MCF 10A (cell line): Measurements from ENCODE around the gene TUSC2. TPM values are rescaled to one million over a fixed set of nuclear protein-coding genes. Genes with fewer than 3 reads are reported as not detected.

Experiments used
- BruUV-seq: library from RNA; stranded (reverse); fragments of 400-500 nt; replicated peaks from 2 replicates; lab custom pipeline; 2021; lab: Mats Ljungman, UMichigan
- CTCF ChIA-PET: fragments of 300-600 bp; sonication (Branson Sonifier 250); formaldehyde crosslinking; extraction: SDS; loops from one replicate; lab custom pipeline; 2021; ENCODE audit warnings: antibody characterized with exemption, inconsistent platforms; lab: Yijun Ruan, JAX
- POLR2A ChIA-PET: fragments of 300-600, 350-650 bp; sonication (Branson Sonifier 250); formaldehyde crosslinking; extraction: SDS; loops from one replicate; lab custom pipeline; 2020; ENCODE audit warnings: antibody characterized with exemption, inconsistent platforms; lab: Yijun Ruan, JAX
- DNase-seq: peaks from one replicate; pipeline ENCODE4 v3.0.0-alpha.2; 2018; ENCODE audit not compliant: unreplicated experiment
- H3K27ac Mint-ChIP-seq: one replicate; pipeline ENCODE4 v1.8.0; 2022; ENCODE audit warnings: mild to moderate bottlenecking, low read depth, mixed read lengths; ENCODE audit not compliant: unreplicated experiment
- H3K27me3 Mint-ChIP-seq: one replicate; pipeline ENCODE4 v1.8.0; 2022; ENCODE audit warnings: mixed read lengths; ENCODE audit not compliant: insufficient read depth, unreplicated experiment
- H3K36me3 Mint-ChIP-seq: one replicate; pipeline ENCODE4 v1.8.0; 2022; ENCODE audit warnings: mild to moderate bottlenecking, moderate library complexity, mixed read lengths; ENCODE audit not compliant: insufficient read depth, unreplicated experiment
- H3K4me1 Mint-ChIP-seq: one replicate; pipeline ENCODE4 v1.8.0; 2022; ENCODE audit warnings: mixed read lengths; ENCODE audit not compliant: insufficient read depth, unreplicated experiment
- H3K4me3 Mint-ChIP-seq: one replicate; pipeline ENCODE4 v1.8.0; 2022; ENCODE audit warnings: mild to moderate bottlenecking, moderate library complexity, mixed read lengths; ENCODE audit not compliant: unreplicated experiment
- H3K9me3 Mint-ChIP-seq: one replicate; pipeline ENCODE4 v1.8.0; 2022; ENCODE audit warnings: mixed read lengths; ENCODE audit not compliant: unreplicated experiment
- CTCF ChIP-seq: fragments of 200-600 bp; IDR thresholded peaks from one replicate; pipeline ENCODE4 v1.8.0; 2022; ENCODE audit warnings: antibody characterized with exemption, mild to moderate bottlenecking; ENCODE audit not compliant: unreplicated experiment
- intact Hi-C: fragments of 100-400 bp; cut with micrococcal nuclease; formaldehyde crosslinking; loops from 2 replicates; pipeline ENCODE4 v1.14.1; 2022
- total RNA-seq: library from RNA; stranded (reverse); gene quantifications from 2 replicates; pipeline ENCODE4 v1.2.3, GENCODE V29; 2022

TUSC2 gene
- total RNA-seq, 1 experiment from 2014 or later: 14.5 TPM

- peak overlapping the region; percentile 91 for H3K27ac Mint-ChIP-seq
- H3K4me1 Mint-ChIP-seq: peaks cover 22% of the 10 kb centered on the region
- ChIA-PET POLR2A (interaction anchor here (0.6 to 4.9 kb wide), 28 partner anchors 8 to 1616 kb away, joined by 3 to 79 read pairs (median 5); partner anchors contain the start of genes CYB561D2, DCAF1, GNAI2 and HYAL2), CTCF (interaction anchor here (0.6 to 4.6 kb wide), 15 partner anchors 8 to 1675 kb away, joined by 3 to 40 read pairs (median 4); partner anchors contain the start of genes CYB561D2, HEMK1, HYAL3 and IFRD2)
- TSS peak; percentile 64 for BruUV-seq
- no peak for TF ChIP-seq CTCF
- DNase-seq: no peak
- peak overlapping the region; percentile 85 for H3K4me3 Mint-ChIP-seq
- no peaks in the 10 kb centered on the region for H3K9me3 Mint-ChIP-seq
- H3K27me3 Mint-ChIP-seq: no peaks in the 10 kb centered on the region
- peaks cover 37% of the 10 kb centered on the region for H3K36me3 Mint-ChIP-seq
- intact Hi-C loops: no loop called here
These were observed 8.6 kb upstream of the TUSC2 start for GRCh38 chr3:50336452-50337174.

- peaks cover 43% of the 10 kb centered on the region for H3K36me3 Mint-ChIP-seq
- TF ChIP-seq CTCF: no peak
- no peaks in the 10 kb centered on the region for H3K27me3 Mint-ChIP-seq
- peaks cover 22% of the 10 kb centered on the region for H3K4me1 Mint-ChIP-seq
- peak overlapping the region; percentile 44 for H3K4me3 Mint-ChIP-seq
- intact Hi-C loops: no loop called here
- no peak overlapping the region for H3K27ac Mint-ChIP-seq
- DNase-seq: no peak
- CTCF ChIA-PET: interaction anchor here (1.0 to 1.7 kb wide), 2 partner anchors 11 to 13 kb away, joined by 4 to 5 read pairs; no protein-coding TSS in a partner anchor
- no TSS peak for BruUV-seq
- POLR2A ChIA-PET: interaction anchor here (0.6 to 4.9 kb wide), 7 partner anchors 8 to 42 kb away, joined by 3 to 79 read pairs (median 3); partner anchors contain the start of genes CYB561D2, IFRD2, NPRL2 and ZMYND10
- no peaks in the 10 kb centered on the region for H3K9me3 Mint-ChIP-seq
These were observed 6.5 kb upstream of the TUSC2 start for GRCh38 chr3:50334339-50335075.

- no peak overlapping the region for H3K27ac Mint-ChIP-seq
- POLR2A ChIA-PET: interaction anchor here (1.4 to 4.9 kb wide), 3 partner anchors 15 to 42 kb away, joined by 3 to 79 read pairs (median 6); partner anchors contain the start of genes CYB561D2, IFRD2 and NPRL2
- BruUV-seq: no TSS peak
These were observed 5.8 kb upstream of the TUSC2 start for GRCh38 chr3:50333744-50334328.

More at GRCh38 chr3:50333744-50334328, 5.8 kb upstream of the TUSC2 start:
- Mint-ChIP-seq H3K9me3 (no peaks in the 10 kb centered on the region), H3K36me3 (peaks cover 50% of the 10 kb centered on the region), H3K27me3 (no peaks in the 10 kb centered on the region), H3K4me3 (peak overlapping the region; percentile 44), H3K4me1 (peaks cover 20% of the 10 kb centered on the region)
- intact Hi-C loops: no loop called here
- TF ChIP-seq CTCF: no peak
- no peak for DNase-seq
- CTCF ChIA-PET: interaction anchor here (1.0 to 1.7 kb wide), 3 partner anchors 10 to 15 kb away, joined by 3 to 5 read pairs (median 4); no protein-coding TSS in a partner anchor
